GM19099 (cell line): ENCODE data around the gene OTOF.

Experiments used
- POLR2A ChIP-seq: IDR thresholded peaks from 3 replicates; pipeline ENCODE4 v1.6.1; 2011; ENCODE audit warnings: low read depth; ENCODE audit not compliant: insufficient read length; ENCODE audit errors: extremely low read depth

The OTOF gene

DNA sequence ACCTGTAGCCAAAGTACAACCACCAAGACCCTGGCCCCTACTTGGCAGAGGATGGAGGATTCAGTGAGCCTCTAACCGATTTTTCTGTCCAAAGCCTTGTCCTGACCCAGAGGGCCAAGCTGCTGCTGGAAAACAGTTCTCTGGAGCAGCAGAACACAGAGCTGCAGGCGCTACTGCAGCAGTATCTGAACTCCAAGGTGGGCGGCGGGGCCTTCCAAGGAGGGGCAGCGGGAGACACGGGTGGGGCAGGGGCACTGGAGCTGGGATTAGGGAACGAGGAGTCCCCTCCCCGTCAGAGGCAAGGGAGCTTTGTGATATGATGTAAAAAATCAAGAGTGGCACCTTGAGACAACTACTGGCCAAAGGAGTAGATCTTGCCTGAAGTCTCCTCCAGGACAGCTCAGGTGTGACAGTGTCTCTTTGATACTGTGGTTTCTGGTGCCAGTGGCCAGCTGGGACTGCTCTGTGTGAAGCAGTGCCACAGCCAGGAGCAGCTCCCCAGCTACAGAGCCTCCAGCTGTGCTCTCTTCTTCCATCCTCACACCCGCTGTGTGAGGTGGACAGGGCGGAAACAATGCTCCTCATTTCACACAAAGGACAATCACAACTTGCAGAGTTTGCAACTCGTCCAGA lies 22.8 kb downstream of the OTOF start:
- no peak for TF ChIP-seq POLR2A

DNA sequence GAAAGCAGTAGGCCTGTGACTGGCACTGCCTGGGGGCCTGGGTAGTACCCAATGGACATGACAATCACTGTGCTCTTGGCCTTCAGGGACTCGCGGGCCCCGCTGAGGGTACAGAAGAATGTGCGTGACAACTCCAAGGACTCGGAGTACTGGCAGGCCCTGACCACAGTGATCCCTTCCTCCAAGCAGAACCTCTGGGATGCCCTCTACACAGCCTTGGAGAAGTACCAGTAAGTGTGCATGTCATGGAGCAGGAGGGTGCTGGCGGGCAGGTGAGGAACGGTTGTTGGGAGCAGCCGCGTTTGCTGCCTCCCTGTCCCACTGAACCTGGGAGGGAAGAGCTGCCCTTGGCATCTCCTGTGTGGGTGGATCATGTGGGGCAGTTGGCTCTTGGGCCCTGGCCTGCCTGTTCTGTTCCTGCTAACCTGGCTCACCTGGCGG lies 23.3 kb downstream of the OTOF start:
- no peak for TF ChIP-seq POLR2A

- TF ChIP-seq POLR2A = no peak
Observed at GRCh38 chr2:26453421-26454329, 24.2 kb downstream of the OTOF start.

DNA sequence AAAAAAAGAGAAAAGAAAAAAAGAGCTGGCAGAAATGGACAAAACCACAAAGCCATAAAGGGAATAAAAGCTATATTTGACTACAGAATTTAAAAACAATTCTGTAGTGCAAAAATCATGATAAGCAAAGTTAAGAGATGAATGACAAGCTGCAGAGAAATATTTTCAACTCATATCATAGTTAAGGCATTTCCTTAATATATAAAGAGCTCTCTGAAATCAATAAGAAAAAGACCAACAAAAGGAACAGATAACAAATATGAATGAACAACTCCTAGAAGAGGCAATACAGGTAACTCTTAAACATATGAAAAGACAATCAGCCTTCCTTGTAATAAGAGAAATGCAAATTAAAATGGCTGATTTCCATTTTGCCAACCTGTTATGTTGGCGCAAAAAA lies 26.2 kb downstream of the OTOF start:
- no peak for TF ChIP-seq POLR2A

- TF ChIP-seq POLR2A = no peak
Observed at GRCh38 chr2:26450031-26450635, 27.8 kb downstream of the OTOF start.

DNA sequence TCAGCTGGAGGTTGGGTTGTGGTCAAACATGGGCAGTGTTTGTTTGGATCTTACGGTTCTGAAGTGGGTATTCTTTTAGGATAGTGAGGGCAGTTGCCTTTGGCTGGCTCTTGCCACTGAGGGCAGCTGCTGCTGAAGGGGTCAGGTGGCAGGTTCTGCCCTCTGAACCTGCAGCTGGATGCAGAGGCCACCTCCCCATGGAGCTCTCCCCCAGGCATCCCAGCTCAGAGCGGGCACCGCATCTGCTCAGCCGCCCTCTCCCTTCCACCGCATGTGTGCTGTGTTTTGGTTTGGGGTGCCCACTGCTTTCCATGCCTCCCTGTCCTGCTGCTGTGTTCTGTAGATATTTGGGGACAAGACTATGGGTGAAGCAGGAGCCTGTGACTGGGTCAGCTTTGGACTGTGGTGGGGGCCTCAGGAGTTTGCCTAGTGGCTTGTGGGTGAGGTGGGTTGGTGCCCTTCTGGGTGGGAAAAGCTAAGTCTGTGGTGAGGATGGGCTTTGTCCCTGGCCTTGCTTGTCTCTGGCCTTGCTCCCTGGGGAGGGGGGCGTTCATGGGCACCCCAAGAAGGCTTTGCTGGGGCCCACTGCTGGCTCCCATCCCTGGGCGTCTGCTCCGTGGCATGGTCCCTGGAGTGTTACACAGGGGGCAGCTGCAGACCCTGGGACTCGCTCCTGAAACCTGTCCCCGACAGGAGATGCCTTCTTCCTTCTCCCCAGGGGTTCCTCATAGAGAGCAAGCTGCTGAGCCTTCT lies 28.5 kb downstream of the OTOF start:
- TF ChIP-seq POLR2A = no peak

DNA sequence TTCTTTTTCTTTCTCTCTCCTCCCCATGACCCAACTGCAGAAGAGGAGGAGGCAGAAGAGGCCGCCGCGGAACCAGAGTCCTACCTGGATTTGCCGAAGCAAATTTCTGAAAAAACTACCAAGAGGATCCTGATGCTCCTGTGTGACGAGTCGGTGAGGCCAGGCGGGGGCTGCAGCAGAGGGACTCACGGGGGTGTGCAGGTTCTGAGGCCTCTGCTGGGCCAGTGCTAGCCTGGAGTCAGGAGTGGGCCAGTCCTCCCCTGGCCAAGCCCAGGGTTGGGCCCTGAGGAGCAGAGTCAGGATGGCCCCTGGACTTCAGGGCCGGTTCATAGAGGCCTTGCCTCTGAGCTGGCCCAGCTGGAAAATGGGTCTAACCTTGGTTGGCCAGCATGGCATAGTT lies 29.3 kb downstream of the OTOF start:
- TF ChIP-seq POLR2A = no peak

GRCh38 chr2:26444236-26444635 lies 33.7 kb downstream of the OTOF start:
- TF ChIP-seq POLR2A = no peak

- TF ChIP-seq POLR2A = no peak
Observed at GRCh38 chr2:26442707-26443106, 35.2 kb downstream of the OTOF start.

- TF ChIP-seq POLR2A = no peak
Observed at GRCh38 chr2:26442301-26442700, 35.6 kb downstream of the OTOF start.

GRCh38 chr2:26438926-26439325 lies 39.0 kb downstream of the OTOF start:
- no peak for TF ChIP-seq POLR2A

DNA sequence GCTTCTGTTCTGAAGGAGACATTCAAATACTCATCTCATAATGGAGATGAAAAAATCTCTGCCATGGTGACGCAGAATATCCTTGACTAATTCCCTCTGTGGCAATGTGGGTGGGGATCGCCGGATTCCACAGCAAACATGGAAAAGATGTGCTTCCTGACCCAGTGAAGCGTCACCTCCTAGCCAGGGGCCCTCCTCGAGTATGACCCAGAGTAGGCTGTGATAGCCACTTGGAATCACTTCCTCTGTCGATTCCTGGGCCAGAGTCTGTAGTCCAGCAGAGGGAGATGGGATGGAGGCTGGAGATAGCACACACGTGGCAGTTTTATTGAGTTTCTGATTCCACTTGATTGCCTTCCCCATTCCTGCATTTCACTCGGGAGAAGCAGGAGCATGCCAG lies 39.4 kb downstream of the OTOF start:
- no peak for TF ChIP-seq POLR2A

- TF ChIP-seq POLR2A = no peak
Observed at GRCh38 chr2:26435106-26435505, 42.8 kb downstream of the OTOF start.

DNA sequence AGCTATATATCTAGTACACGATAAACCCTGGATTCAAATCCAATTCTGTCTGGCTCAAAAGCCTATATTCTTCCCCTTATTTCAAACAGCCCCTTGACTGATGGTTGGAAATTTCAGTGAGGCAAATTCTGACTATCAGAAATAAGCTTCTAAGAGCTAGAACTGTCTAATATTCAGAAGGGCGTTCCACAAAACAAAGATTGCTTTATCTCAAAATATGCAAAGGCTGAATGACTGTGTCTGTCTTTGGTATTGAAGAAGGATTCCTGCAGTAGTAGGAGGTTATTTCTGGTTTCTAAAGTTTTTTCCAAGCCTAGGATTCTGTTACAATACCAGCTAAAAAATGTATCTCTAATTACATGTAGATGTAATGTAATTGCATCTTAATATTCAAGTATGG lies 45.1 kb downstream of the OTOF start:
- no peak for TF ChIP-seq POLR2A

DNA sequence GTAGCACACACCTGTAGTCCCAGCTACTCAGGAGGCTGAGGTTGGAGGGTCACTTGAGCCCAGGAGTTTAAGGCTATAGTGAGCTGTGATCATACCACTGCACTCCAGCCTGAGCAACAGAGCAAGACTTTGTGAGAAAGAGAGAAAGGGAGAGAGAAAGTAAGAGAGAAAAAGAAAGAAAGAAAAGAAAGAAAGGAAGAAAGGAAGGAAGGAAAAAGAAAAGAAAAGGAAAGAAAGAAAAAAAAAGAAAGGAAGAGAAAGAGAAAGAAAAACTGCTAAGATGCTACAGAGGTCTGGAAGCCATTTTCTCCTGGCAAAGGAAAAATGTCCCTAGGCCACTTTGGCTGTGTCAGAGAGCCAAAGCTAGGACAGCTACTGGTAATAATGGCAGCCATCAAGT lies 45.6 kb downstream of the OTOF start:
- no peak for TF ChIP-seq POLR2A
